ENCODE measurements around the gene TMEM232.
"Not testable (repeated sequence)": the region's sequence is repeated elsewhere in the genome, so short reads cannot be mapped to it uniquely, and the experiment has no call there.

Gene TMEM232

DNA sequence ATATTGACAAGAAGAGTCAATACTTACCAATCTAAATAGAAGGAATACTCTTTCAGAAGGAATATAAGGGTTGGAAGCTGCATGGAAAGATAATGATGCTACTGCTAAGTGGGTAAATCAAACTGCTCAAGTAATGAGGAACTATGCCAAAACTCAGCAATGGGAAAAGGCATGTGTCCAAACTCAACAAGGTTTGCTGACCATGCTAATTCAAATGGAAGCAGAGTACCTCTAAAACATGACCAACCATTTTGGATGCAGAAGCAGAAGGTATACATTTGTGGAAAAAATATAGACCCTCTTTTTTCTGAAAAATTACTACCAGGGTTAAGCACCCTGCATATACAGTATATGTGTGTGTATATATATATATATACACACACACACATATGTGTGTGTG lies 21.1 kb downstream of the TMEM232 start:
- no peak for DNase-seq

DNA sequence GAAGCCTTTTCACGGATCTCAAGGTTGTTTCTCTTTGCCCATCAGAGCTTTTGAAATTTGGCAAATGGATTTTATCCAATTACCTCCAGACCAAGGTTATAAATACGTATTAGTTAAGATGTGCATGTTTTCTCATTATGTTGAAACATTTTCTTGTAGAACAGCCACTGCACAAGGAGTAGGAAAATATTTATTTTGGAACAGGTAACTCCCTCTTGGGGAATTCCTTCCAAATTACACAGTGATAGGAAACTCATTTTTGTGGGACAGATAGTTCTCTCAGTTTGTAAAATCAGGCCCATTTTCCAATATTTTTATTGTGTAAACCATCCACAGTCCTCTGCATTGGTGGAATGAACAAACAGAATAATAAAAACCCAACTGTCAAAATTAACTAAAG lies 23.0 kb downstream of the TMEM232 start:
- no peak for DNase-seq

DNA sequence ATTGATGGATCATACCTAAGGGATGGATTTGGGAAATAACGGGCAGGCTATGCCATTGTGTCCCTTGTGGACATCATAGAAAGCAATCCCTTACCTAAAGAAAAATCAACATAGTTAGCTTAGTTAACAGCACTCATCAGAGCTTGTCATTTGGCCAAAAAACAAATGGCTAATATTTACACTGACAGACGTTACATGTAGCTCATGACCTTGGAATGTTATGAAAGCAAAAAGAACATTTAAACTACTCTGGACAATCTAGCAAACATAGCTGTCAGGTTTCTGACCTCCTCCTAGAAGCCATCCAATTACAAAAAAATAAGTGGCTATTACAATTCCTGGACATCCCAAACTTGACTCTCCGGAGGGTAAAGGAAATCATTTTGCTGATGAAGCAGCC lies 23.8 kb downstream of the TMEM232 start:
- no peak for DNase-seq

DNA sequence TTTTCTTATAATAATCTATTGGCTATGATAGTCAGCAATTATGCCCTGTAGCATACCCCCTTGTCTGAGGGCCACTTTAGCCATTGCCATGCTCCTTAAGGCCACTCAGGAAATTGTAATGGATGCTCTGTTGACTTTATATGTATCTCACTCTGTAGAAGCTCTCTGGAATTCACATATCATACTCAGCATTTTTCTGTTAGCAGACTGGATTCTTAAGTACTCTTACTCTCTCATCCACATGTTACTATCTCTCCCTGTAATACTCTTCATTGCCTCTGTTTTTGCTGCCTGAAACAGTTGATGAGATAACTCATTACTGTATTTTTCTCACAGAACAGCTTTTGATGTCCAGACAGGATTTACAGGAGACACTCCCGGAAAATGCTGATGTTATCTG lies 24.2 kb downstream of the TMEM232 start:
- no peak for DNase-seq

DNA sequence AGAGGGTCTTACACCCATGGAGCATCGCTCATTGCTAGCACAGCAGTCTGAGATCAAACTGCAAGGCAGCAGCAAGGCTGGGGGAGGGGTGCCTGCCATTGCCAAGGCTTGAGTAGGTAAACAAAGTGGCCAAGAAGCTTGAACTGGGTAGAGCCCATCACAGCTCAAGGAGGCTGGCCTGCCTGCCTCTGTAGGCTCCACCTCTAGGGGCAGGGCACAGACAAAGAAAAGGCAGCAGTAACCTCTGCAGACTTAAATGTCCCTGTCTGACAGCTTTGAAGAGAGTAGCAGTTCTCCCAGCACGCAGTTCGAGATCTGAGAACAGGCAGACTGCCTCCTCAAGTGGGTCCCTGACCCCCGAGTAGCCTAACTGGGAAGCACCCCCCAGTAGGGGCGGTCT lies 33.8 kb downstream of the TMEM232 start:
- not testable (repeated sequence) for DNase-seq

DNA sequence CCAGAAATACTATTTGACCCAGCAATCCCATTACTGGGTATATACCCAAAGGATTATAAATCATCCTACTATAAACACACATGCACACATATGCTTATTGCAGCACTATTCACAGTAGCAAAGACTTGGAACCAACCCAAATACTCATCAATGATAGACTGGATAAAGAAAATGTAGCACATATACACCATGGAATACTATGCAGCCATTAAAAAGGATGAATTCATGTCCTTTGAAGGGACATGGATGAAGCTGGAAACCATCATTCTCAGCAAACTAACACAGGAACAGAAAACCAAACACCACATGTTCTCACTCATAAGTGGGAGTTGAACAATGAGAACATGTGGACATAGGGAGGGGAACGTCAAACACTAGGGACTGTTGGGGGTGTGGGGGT lies 35.9 kb downstream of the TMEM232 start:
- DNase-seq: not testable (repeated sequence)

DNA sequence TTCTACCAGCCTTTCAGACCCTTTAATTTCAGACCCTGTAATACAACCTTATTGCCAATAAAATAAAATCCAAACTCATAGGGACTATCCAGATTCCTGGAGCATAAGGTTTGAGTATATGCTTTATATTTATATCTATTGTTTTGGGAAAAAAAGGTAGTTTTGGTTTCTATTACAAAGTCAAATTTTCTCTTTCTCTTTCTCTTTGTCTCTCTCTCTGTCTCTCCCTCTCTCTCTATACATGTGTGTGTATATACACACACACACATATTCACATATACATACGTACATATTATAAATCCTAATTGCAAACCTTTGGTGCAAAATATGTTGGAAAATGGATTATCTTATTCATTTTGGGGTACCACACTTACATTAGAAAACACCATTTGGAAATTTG lies 39.0 kb downstream of the TMEM232 start:
- DNase-seq: no peak

DNA sequence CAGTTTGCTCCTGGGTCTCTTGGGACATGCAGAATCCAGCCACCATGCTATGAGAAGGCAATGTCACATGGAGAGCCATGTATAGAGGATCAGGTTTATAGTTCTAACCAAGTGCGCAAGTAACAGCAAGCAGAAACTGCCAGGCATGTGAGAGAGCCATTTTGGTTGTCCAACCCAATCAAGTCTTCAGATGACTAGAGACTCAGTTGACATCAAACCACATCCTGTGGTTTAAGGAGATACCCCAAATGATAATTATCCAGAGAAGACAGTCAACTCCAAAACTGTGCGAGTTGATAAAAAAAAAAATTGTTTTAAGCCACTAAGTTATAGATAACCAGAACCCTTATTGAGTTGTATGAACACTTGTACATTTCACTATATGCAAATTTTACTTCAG lies 40.2 kb downstream of the TMEM232 start:
- DNase-seq: no peak

DNA sequence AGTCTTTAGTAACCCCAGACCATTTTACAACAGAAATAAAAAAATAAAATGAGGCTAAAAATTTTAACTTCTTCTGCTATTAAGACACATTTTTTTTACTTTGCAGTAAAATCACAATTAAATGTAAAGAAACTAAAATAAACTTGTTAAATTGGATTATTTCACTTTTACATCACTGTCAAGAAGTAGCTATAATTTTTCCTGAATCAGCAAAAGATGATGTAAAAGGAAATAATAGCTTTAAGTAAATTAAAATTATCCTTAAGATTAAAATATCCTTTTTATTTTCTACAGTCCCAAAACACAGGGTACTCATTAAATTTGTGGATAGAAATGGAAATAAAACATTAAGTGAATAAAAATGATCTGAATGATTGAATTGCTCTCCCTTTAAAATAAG lies 44.5 kb downstream of the TMEM232 start:
- no peak for DNase-seq

DNA sequence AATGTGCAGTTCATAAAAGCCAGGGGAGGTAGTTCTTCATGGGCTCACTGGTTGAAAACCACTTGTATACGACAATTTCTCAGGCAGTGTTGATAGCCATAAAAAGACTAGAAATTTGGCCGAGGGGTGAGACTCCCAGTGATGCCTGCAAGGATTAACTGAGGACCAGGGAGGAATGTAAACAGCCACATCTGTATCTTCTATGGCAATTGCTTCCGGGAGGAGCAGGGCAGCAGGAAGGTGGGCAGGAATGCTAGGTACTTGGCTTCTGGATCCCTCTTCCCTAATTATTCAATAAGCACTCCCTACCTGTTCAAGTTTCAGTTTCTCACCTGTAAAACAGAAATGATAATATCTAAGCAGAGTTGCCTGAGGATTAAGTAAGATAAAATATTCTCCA lies 45.4 kb downstream of the TMEM232 start:
- DNase-seq: no peak

DNA sequence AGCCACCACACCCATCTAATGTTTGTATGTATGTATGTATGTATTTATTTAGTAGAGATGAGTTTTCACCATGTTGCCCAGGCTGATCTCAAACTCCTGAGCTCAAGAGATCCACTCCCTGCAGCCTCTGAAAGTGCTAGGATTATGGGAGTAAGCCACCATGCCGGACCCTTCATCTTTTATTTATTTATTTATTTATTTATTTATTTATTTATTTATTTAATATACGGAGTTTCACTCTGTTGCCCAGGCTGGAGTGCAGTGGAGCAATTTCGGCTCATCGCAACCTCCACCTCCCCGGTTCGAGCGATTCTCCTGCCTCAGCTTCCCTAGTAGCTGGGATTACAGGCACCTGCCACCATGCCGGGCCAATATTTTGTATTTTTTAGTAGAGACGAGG lies 49.9 kb downstream of the TMEM232 start:
- DNase-seq: not testable (repeated sequence)

DNA sequence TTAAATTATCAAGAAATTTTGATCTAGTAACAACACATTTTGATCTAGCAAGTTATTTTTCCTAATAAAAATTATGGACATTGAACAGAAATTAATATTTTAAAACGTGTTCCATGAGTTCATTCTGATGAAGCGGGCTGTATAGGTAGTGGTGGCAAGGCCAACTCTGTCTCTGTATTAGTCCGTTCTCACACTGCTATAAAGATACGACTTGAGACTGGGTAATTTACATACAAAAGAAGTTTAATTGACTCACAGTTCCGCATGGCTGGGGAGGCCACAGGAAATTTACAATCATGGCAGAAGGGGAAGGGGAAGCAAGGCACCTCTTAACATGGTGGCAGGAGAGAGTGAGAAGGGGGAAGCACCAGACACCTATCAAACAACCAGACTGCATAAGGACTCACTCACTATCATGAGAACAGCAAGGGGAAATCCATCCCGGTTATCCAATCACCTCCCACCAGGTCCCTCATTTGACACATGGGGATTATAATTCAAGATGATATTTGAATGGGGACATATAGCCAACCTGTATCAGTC lies 61.2 kb downstream of the TMEM232 start:
- no peak for DNase-seq

DNA sequence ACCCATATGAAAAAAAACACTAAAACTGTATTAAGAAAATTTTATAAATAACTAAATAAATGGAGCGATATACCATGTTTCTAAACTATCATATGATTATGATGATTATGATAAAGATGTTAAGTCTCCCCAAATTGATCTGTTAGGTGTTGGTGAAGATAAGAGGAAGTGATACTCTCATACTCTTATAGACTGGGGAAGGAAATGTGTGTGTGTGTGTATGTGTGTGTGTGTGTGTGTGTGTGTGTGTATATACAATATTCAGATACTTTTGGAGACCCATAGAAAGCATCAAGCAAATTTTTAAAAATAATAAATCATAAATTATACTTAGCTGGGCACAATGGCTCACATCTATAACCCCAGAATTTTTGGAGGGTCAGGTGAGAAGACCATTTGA lies 62.9 kb downstream of the TMEM232 start:
- no peak for DNase-seq

DNA sequence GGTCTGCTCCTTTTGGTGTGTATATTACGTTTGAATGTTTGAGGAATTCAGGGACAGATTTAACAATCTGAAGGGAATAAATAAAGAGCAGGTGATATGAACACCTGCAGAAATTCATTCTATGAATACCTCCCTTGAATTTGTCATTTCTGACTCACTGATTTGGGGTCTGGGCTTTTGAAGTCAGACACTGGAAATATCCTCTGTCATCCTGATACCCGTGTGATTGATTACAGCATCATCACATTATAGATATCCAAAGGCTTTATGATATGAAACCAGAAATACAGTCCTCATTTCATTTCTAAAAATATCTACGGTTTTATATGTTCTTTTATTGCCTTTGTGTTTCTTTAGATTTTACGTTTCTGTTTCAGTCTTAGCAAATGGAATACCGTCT lies 68.5 kb downstream of the TMEM232 start:
- no peak for DNase-seq

DNA sequence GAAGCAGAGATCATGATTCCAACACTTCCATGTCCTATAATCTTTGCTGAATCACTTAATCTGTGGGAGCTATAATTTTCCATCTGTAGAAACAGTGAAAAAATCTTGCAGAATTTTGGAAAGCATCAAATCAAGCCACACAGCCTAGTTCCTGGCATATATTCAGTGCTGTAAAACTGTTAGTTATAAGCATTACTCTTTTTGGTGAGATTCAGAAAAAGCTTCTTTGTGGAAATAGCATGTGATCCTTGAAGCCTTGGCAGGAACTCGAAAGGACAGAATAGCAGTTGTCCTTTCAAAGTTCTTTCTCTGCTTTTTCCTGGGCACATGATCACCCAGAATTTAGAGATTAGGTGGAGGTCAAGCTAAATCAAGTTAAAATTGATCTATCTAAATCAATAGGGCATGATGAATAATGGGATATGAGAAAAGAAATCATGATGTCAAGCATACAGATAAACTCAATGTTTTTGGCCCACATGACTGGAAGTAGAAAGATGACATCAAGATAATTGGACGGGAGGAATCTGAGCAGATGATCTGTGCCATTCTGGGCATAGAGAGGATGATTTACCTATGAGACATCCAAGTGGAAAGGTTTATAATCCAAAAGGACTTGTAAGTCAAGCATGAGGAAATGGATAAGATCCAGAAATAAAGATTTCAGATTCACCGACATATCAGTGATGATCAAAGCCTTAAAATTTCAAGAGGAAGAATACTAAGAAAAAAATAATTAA lies 73.1 kb downstream of the TMEM232 start:
- DNase-seq: no peak

DNA sequence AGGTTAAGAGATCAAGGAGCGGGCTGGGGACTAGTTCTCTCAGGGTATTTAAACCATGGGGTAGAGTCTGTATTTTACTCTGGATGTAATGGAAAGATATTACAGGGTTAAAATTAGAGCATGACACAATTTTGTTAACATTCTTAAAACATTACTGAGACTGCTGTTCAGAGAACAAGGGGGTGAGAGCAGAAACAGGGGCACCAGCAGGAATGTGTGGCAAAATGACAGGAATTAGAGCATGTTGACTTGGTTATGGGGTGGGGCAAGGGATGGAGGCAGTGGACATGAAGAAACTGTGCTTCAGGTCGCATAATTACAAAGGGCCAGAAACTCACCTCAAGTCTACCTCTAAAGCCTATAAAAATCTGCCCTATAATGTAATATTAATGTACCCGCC lies 75.0 kb downstream of the TMEM232 start:
- DNase-seq: peak; percentile 63

DNA sequence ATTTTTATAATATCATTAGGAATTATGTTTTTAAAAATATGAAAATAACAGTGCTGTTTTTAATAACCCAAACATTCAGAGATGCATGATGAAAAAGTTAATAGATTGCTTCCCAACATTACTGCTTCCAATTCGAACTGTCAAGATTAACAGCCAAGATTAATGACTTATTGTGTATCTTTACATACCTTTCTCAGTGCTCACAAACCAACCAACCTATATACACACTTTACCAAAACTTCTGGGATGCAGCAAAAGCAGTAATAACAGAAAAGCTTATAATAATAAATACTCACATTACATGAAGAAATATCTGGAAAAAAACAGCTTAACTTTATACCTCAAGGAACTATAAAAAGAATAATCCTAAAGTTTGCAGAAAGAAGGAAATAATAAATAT lies 82.1 kb downstream of the TMEM232 start:
- DNase-seq: peak; percentile 14

DNA sequence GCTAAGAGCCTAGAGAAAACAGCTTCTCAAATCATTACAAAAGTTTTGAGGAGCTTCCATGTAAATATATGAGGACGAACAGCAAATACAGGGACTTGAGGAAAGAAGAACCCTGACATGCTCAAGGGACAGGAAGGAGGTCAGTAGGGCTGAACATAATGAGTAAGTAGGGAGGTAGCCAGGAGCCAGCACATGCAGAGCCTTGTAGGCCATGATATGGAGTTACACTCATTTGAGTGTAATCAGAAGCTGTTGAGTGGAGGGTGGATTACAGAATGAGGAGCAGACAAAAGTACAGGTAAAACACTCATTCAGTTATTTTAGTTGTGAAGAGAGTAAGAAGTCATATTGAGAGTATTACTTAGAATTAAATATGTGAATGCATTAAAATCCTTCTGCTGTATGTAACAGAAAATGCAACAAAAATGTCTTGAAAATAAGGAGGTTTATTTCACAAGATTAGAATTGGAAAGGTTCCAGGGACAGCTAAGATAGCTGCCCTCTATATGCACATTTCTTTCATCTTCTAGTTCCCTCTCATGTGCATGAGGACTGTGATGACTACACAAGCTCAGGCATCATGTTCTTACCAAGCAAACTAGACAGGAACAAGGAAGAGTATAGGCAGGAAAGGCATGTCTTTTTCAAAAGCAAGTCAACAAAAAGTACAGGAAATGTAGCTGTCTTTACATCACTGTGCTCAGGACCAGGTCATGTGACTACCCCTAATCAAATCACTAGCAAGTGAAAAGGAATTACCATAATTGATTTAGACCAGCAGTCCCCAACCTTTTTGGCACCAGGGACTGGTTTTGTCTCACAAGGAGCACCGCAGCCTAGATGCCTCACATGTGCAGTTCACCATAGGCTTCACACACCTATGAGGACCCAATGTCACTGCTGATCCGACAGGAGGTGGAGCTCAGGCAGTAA lies 87.2 kb downstream of the TMEM232 start:
- peak; percentile 3 for DNase-seq

DNA sequence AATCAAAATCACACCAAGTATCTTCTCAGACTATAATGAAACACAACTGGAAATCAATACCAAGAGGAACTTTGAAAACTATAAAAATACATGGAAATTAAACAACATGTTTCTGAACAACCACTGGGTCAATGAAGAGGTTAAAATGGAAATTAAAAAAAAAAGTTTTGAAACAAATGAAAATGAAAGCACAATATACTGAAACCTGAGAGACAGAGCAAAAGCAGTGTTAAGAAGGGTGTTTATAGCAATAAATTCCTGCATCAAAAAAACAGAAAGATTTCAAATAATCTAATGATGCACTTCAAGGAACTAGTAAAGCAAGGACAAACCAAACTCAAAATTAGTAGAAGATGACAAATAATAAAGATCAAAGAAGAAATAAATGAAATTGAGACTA lies 92.0 kb downstream of the TMEM232 start:
- no peak for DNase-seq

DNA sequence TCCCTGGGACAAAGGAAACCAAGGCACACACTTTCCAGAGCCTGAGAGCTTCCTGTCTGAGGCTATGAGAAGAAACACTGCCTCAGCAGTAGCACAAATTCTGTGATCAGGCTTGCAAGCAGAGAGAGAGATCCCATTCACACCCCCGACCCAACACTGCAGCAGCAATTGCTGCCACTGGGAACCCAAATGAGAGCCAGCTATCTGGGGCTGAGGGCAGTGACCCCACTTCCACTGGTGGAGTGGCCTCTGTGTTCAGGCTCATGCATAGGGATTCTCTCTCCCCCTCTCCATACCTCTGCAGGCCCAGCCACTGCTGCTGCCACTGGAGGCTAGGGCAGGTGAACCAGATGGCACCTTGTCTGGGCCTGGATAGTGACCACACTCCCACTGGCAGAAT lies 95.2 kb downstream of the TMEM232 start:
- no peak for DNase-seq

DNA sequence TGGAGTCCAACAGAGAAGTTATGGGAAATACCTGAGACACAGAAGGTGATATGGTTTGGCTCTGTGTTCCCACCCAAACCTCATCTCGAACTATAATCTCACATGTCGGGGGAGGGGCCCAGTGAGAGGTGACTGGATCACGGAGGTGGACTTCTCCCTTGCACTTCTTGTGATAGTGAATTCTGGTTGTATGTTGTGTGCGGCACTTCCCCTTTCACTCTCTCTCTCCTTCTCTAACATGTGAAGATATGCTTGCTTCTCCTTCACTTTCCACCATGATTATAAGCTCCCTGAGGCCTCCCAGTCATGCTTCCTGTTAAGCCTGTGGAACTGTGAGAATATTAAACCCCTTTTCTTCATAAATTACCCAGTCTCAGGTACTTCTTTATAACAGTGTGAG lies 96.1 kb downstream of the TMEM232 start:
- no peak for DNase-seq

DNA sequence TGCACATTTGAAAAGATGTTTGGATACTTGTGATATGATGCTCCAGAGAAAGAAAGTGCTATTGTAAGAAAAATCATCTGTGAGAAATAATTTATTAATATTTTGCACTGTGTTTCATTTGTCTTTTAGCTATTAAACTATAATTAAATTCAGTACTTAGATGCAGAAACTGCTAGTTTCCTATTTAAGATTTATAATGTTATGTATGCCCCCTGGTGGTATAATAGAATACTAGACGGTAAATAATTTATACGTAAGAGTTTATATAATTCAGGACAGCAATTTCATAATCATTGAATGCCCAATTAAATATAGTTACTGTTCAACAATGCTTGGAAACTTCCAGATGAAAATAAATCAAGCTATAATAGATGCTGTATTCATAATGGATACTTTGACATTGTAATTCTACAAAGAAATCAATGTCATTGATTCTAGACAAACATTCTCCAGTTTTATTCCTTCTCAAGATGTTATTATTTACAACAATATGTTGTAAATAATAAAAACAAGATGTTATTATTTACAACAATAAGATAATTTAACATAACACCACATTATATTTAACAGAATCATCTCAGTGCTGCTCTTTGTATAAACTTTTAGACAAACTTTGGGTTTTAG lies 101.0 kb downstream of the TMEM232 start:
- DNase-seq: peak; percentile 50

DNA sequence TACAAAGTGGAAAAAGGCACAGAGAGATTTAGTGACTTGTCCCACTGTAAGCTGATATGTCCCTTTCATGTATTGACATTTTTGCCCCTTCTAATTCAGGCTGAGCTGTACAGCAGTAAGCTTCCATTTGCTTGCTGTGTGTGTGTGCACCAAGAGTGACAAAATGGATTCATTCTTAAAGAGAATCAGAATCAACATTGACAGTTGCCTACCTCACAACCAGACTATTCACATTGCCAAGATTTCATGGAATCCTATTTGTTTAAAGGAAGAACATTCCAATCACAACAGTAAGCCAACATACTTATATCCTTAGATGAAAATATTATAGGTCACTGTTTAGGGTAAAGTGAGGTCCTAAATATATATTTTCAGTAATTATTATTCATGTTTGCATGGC lies 102.6 kb downstream of the TMEM232 start:
- DNase-seq: peak; percentile 72

DNA sequence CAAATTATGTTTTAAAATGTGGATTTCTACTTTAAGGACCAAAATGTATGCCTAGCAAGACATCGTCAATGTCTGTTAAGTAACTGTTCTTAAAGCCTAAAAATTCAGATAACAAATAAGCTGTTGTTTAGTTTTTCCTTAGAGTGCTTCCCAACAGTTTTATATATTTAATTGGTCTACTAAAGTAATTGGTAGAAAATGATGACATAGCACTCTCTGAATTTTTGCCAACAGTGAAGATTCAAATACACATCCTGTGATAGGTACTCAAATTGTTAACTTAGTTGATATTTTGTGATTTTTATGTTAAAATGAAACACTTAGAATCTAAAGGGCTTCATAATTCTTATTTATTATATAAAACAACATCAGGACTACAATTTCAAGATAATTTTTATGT lies 107.5 kb downstream of the TMEM232 start:
- no peak for DNase-seq
